ENCODE results near the gene ADGRD1.

- TF ChIP-seq, protein P1, sequence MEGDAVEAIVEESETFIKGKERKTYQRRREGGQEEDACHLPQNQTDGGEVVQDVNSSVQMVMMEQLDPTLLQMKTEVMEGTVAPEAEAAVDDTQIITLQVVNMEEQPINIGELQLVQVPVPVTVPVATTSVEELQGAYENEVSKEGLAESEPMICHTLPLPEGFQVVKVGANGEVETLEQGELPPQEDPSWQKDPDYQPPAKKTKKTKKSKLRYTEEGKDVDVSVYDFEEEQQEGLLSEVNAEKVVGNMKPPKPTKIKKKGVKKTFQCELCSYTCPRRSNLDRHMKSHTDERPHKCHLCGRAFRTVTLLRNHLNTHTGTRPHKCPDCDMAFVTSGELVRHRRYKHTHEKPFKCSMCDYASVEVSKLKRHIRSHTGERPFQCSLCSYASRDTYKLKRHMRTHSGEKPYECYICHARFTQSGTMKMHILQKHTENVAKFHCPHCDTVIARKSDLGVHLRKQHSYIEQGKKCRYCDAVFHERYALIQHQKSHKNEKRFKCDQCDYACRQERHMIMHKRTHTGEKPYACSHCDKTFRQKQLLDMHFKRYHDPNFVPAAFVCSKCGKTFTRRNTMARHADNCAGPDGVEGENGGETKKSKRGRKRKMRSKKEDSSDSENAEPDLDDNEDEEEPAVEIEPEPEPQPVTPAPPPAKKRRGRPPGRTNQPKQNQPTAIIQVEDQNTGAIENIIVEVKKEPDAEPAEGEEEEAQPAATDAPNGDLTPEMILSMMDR (IDR thresholded peaks at IDR 0.05; ENCODE audit: insufficient read depth, low read length): no peak
- TF ChIP-seq POLR2AphosphoS5 (IDR thresholded peaks at IDR 0.05; ENCODE audit: low read depth) (no peak), GABPA (IDR thresholded peaks at IDR 0.05; ENCODE audit: low read depth) (no peak), REST (IDR thresholded peaks at IDR 0.05; ENCODE audit: insufficient replicate concordance, low read depth) (no peak), SPI1 (IDR thresholded peaks at IDR 0.05; ENCODE audit: borderline replicate concordance, low read depth) (no peak)
Measured at GRCh38 chr12:131052929-131053328, 99.2 kb downstream of the ADGRD1 start.
